NCI-H2029 treated with DMSO at 0.1 percent for 48 hours (cell line): ENCODE results near the gene SAMD9L.

Source experiments
- DNase-seq: peaks from one replicate; lab custom pipeline; 2025; lab: John Stamatoyannopoulos, UW

SAMD9L gene

DNA sequence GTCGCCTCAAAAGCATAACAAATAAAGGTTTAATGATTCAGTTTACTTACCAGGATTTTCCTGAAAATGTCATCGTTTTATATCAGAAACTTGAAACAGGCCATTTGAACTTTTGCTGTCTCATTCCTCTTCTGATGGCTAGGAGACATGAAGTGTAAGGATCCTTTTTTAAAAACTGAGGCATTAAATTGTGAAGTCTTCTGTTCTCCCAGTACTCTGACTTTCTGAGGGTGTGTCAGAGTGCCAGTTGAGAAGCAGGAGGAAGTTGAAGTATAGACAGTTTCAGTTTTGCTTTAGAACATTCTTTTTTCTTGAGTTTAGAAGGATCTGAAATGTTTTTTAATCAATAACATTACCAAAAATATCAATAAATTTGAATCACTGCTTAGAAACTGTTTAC lies at the start of gene SAMD9L:
TSS of gene SAMD9L (minus strand) at position 242 of the 400 bp plus-strand sequence. CDS start 12,414 bp downstream, outside the sequence.
- no peak for DNase-seq

DNA sequence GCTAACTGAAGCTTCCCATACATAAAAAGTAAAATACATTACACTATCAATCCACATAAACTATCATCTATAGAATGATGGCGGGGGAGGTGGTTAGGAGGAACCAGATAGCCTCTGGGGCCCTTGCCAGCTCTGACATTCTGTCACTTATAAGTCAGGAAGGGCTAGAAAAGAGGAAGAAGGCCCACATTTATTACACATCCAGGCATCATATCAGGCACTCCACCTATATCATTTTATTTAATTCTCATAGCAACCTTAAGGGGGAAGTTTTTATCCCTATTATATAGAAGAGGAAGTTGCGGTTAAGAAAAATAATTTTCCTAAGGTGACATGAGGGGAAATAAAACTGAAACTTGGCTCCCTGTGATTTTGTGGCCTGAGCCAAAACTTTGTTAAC lies 48.2 kb upstream of the SAMD9L start:
- no peak for DNase-seq

DNA sequence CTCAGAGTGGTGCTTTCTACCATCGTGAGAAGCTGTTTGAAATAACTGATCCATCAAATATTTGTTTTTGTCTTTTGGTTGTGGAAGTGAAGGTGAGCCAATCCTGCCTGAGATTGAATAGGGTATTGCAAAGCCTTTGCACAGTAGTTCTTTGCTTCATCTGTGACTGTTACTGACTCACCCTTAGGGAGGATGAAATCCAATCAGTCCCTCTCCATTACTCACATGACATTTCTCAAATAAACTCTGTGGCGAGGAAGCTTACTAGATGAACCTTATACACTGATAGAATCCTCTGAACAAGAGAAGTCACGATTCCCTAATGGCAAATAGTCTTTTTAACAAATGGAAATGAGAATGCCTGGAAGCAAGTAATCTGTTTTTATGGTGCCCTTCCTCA lies 46.2 kb upstream of the SAMD9L start:
- DNase-seq, result no peak

DNA sequence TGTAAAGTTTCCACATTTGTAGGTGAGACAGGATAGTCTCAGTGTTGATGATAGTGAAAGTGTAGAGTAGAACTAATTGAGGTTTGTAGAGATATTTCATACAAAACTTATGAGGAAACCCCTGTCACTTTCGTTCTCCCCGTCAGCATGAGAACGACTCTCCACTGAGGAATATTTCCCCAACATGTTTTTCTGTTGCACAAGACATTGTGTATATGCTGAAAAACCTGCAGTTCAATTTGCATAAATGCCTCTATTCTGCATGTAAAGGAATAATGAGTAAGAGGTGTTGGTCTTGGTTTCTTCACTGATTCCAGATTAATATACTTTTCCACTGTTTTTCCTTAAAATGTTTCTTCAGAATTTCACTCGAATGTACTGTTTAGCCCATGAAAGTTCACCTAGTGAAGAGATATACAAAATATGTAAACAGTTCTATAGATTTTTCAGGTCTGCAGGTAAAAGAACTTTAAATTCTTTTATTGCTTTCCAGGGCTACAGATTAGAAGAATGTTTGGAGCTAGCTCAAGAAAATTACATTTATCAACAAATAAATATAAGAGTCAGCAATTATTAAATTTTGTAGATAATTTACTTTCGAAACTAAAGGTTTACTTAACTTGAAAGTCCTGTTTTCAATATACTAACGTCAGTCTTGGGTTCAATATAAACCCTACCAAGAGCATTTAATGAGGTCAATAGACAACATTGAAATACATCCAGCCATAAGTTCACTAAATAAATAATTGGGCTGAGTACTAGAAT lies 40.9 kb upstream of the SAMD9L start:
- DNase-seq, result no peak

DNA sequence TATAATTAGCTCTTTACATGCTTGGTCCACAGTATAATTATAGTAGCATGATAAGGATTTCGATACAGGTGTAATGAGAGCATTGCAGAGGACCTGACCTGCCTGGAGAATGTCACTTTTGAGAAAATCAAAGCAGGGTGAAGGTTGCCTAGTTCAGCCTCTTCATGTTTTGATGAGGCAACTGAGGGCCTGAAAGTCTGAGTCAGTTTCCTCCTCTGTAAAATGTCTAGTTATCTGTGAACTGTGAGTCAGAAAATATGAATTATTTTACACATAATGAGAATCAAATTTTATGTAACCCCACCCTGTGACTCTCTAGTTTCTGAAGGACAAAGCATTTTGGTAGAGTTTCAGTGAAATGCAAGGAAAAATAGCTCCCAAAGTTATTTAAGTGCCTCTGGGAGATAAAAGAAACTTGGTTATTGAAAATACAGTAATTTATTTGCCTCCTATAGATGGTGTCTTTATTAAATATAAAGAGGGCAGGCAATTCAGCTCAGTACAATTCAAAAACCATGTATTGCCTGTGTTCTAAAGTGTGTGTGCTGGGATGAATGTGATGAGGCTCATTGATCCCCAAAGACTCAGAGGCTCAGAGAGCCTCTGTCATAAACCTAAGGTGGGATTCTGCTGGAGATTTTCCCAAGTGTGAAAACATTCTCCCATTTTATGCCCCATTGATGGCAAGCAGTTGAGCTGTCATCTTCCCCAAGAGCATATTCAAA lies 37.3 kb upstream of the SAMD9L start:
- DNase-seq, result no peak

DNA sequence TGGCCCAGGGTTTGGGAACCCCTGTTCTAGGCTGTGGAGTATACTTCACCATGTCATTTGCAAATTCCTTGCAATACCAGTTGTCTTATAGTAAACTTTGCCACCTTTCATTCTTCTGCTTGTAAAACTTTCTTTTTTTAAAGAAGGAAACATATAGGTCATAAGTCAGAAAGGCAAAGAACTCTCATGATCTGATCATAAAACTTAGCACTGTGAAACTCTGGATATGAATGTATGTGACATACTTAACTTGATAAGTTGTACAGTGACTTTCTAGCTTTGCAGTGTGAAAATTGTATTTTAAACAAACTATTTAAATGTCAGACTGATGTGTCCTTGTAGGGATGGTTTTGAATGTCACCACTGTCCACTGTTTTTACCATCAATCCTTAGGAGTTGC lies 31.0 kb upstream of the SAMD9L start:
- no peak for DNase-seq

DNA sequence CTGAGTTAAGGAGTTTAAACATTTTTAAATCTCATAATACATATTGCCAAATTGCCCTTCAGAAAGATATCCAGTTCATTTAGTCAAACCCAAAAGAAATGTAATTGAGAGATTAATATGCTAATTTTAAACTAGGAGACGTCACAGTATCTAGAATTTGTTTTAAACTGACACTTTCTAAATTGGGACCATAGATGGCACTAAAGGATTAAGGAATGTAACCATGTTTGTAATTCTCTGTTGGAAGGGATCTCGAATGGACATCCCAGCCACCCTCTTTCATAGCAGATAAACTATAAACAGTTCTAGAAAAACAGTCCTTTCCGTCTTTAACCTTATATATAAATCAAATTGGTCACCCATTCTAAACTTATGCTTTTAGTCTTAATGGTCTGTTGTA lies 30.0 kb upstream of the SAMD9L start:
- peak; percentile 37 for DNase-seq

DNA sequence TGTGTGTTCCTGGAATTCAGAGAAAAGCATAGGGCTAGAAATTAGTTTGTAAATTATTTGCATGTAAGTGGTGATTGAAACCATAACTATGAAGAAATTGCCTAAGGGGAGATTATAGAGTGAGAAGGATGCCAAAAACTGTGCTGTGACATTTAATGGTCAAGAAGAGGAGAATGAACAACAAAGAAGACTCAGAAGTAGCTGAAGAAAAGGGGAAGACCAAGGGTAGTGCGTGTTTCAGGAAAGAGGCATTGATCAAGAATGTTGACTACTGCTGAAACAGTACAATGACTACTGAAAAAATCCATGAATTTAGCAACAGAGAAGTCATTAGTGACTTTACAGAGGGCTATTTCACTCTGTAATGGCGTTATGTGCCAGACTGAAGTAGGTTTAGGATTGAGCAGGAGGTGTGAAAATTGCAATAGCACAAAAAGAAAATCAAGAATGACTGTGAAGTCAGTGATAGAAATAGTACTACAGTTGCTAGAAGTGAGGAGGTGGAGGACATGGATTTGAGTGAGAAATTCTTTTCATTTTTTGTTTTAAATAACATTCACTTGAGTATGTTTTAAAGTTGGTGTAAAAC lies 28.9 kb upstream of the SAMD9L start:
- DNase-seq, result no peak

DNA sequence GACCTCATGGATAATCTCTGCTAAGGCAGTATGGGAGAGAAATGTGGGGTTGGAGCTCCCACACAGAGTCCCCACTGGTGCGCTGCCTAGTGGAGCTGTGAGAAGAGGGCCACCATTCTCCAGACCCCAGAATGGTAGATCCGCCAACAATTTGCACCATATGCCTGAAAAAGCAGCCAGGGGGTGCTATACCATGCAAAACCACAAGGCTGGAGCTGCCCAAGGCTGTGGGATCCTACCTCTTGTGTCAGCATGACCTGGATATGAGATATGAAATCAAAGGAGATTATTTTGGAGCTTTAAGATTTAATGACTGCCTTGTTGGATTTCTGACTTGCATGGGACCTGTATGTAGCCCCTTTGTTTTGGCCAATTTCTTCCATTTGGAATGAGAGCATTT lies 27.0 kb upstream of the SAMD9L start:
- no peak for DNase-seq

DNA sequence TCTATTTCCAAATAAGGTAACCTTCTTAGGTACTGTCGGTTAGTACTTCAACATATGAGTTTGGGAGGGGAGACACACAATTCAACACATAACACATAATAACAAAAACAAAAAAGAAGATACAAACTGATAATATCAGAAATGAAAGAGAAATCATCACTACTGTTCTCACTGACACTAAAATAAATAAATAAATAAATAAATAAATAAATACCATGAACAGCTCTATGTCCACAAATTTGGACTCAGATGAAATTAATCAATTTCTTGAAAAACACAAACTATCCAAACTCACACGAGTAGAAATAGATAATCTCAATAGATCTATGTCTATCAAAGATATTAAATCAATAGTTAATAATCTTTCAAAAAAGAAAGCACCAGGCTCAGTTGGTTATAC lies 24.5 kb upstream of the SAMD9L start:
- no peak for DNase-seq

DNA sequence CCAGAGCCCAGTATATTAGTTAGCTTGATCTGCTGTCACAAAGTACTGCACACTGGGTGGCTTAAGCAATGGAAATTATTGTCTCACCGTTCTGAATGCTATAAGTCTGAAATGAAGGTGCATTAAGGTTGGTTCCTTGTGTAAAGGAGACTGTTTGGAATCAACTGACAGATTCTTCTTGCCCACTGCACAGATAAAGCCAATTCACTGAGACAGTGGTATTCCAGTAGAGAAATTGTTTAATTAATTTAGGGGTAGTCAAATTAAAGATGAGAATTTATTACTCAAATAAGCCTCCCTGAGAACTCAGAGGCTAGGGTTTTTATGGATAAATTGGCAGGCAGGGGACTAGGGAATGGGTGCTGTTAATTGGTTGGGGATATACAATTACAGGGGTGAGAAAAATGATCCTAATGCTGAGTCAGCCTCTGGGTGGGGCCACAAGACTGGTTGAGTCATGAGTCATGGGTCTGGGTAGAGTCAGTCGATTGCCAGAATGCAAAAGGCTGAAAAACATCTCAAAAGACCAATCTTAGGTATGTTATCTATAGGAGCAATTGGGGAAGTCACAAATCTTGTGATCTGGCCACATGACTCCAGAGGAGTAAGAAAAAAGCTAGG lies 23.5 kb upstream of the SAMD9L start:
- no peak for DNase-seq

DNA sequence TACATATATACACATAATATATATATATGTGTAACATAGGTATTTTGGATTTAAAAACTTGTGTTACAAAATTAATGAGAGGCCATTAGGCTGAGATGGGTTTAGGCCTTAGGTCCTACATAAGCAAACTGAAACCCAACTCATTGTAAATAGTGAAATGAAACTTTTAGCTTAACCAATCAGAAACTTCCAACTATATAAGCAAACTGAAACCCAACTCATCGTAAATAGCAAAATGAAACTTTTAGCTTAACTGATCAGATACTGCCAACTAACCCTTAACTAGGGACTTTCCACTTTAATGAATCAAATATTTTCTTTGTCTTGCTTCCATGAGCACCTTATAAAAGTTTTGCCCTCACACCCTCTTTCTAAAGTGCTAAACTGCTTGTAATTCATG lies 17.3 kb upstream of the SAMD9L start:
- DNase-seq, result no peak

DNA sequence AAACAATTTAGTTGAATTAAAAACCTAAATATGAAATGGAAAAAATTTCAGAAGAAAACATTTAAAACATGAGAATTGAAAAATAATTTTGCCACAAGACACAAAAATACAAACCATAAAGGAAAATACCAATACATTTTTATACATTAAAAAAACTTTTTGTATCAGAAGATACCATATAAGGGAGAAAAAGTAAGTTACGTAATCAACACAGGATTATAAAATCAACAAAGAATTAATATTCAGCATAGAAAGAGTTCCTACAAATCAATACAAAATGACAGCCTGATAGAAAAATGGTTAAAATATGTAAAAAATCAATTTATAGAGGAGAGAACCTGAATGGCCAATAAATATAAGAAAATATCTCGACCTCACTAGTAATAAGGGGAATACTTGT lies 16.6 kb upstream of the SAMD9L start:
- DNase-seq, result no peak

DNA sequence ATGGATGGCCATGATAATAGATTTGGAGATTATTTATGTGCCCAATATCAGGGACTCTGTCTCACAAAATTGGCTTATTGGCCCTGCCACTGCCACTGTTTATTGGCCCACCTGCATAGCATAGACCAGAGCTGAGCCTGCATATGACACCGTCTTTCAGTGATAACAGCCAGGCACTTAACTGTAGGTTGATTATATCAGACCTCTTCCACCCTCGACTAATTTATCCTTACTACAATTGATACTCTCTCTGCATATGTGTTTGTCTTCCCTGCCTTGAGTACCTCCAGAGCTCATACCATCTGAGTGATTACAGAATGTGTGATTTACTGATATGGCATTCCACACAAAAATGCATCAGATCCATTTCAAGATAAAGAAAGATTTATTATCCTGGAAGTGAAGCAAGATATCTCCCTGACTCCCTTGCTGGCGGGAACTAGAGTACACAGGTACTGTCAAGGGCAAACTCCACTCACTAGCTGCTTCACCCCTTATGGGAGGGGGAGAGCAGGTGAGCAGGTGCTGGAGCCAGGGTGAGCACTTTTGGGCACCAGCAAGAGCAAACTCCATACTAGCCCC lies 13.1 kb upstream of the SAMD9L start:
- DNase-seq, result no peak

DNA sequence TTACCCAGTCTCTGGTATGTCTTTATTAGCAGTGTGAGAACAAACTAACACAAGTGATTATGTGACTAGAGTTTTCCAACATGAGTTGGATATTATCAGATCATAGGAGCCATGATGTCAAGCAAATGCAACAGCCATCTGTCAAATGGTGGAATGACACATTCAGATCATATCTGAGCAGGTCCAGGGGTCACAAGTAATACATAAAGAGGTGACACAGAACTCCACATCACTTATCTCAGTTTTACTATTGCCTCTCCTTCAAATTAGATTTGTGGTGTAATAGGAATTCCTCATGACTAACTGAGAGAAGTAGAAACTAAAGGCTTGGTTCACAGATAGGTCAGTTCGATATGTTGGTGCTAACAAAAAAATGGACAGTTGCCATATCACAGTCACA lies 12.2 kb upstream of the SAMD9L start:
- no peak for DNase-seq

DNA sequence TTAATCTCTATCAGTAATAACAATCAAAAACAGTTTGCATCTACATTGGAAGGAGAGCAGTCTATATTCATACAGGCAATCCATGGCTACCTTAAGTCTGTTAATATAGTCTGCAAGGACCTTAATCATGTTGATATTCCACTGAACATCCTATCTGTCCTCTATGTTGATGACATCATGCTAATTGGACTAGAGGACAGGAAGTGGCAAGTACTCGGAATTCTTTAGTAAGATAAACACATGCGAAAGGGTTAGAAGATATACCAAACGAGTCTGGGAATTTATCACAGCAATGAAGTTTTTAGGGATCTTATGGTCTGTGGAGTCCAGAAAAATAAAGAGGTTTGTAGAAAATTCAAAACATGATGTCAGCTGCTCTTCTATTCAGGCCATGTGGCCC lies 11.3 kb upstream of the SAMD9L start:
- no peak for DNase-seq

DNA sequence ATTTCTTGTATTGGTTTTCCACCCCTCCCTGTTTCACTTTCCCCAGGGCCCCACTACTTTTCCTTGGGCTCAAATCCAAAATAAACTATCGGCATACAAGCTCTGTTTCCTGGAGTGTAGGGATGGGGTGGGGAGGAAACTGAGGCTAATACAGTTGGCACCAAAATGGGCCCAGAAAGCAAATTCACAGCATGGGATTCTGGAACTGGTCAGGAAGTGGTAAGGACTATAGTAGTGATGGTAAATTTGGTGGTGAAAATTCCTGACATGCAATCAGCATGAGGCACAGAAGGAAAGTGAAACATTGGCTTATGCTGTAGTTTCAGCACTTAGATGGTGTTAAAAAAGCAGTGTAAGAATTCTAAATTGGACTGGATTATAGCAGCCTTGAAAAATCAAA lies 8.7 kb upstream of the SAMD9L start:
- no peak for DNase-seq

DNA sequence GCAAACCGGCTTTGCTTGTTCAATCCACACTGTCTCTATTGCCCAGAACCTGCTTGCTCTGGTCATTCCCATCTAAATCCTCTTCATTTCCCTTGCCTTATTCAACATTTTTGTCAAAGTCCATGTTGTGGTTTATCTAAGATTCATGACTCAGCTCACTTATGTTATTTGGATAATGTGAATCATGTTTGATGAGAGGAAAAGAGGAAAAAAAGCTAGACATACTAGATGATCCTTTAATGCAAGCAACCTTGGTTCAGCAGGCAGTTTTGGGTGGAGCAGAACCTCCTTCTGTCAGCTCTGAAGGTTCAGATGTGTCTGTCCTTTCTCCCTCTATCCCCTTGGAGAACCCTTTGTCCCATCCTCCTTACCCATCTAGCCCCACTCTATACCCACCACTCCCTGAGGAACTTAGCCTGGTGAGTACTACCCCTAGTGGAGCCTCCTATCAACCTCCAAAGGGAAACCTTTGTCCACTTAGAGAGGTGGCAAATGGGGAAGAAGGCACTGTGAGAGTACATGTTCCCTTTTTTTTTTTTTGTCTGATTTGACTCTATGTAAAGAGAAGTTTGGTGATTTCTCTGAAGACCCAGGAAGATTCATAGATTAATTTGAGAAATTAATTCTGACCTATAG lies 2.1 kb upstream of the SAMD9L start:
- DNase-seq, result no peak

DNA sequence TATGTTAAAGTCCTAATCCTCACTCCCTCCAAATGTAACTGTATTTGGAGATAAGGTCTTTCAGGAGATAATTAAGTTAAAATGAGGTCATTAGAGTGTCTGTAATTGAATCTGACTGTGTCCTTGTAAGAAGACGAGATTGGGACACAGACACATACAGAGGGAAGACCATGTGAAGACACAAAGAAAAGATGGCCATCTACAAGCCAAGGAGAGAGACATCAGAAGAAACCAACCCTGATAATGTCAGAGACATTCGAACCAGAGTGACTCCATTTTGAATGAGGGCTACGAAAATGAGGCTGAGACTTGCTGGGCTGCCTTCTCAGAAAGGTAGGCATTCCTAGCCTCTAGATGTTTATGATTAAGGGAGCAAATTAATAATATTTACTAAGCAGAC lies 542 bp upstream of the SAMD9L start:
- no peak for DNase-seq

DNA sequence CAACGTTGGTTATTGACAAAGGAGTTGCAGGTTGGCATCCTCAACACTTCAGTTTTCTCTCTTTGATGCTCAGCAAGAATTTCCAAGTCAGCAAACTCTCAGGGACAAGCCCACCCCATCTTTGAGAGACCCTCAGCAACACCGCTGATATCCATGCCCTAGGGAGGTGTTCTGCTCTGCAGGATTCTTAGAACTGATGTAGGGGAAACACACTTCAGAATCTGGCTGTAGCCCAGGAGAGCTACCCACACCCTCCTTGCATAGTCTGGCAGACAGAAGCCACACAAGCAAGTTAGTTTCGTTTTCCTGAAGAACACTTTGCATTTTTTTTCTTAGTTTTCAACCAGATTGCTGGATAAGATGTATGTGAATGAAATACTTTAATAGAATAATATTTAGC lies 822 bp downstream of the SAMD9L start:
- no peak for DNase-seq

DNA sequence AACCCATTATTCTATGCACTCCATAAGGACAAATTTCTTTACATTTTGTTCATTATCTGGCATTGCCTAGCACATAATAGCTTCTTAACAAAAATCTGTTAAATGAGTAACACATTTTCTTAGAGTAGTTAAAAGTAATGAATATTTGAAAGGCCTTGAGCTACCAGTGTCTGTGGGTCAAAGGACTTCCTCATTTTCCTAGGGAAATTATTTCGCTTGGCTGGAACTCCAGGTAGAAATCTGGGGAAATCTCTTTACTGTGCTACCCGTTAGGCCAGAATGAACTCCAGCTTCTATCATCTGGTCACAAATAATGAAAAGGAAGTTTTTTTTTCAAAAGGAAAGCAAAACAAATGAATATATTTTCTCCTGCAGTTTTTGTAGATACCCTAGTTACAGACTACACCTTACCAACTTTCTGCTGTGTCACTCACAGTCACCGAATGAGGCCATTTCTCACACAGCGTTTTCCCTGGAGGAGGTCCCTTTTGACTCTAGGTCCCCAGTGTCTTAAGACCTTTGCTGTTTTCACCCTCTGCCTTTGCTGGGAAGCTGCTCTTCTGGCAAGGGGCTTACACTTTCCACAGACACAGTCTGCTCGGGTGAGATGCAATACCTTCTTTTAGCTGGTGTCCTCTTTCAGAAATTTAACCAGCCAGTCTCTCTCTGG lies 1.6 kb downstream of the SAMD9L start:
- DNase-seq, result no peak

DNA sequence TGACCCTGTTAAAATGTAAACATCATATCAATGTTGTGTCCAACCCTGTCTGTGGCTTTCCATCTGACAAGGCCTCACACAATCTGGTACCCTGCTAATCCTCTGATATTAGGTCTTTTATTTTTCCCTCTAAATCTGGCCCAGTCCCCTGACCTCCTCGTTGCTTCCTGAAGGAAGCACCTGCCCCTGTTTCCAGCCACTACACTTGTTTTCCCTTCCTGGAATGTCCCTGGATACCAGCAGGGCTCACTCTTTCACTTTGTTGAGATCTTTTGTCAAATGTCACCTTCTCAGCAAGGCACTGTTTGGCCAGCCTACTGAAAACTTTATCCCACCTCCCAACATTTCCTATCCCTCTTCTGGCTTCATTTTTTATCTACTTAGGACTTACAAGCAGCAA lies 2.1 kb downstream of the SAMD9L start:
- DNase-seq, result no peak
